Eye (tissue), 1 donor: ENCODE data around the gene UQCRH.
"Not testable (repeated sequence)": the region's sequence is repeated elsewhere in the genome, so short reads cannot be mapped to it uniquely, and the experiment has no call there.

Source experiments
- DNase-seq: peaks from one replicate; pipeline ENCODE4 v3.0.0-alpha.2; 2015

The UQCRH gene

GRCh38 chr1:46300673-46301405, 2.7 kb upstream of the UQCRH start:
- no peak for DNase-seq

GRCh38 chr1:46301406-46301807, 2.1 kb upstream of the UQCRH start:
- peak; percentile 17 for DNase-seq

GRCh38 chr1:46301808-46302640, 1.5 kb upstream of the UQCRH start:
- peak; percentile 82 for DNase-seq

GRCh38 chr1:46302641-46303037, 859 bp upstream of the UQCRH start:
- DNase-seq, result no peak

- DNase-seq, result no peak
Observed at GRCh38 chr1:46303872-46304326, 401 bp downstream of the UQCRH start.

GRCh38 chr1:46306159-46306530, 2.6 kb downstream of the UQCRH start:
- DNase-seq, result no peak

GRCh38 chr1:46309401-46310159, 6.1 kb downstream of the UQCRH start:
- no peak for DNase-seq

GRCh38 chr1:46310321-46310720, 6.8 kb downstream of the UQCRH start:
- DNase-seq, result no peak

- DNase-seq, result no peak
Observed at GRCh38 chr1:46315669-46316403, 12.3 kb downstream of the UQCRH start.

GRCh38 chr1:46317323-46317722, 13.8 kb downstream of the UQCRH start:
- DNase-seq, result no peak

GRCh38 chr1:46319301-46319700, 15.8 kb downstream of the UQCRH start:
- not testable (repeated sequence) for DNase-seq

GRCh38 chr1:46319960-46320914, 16.7 kb downstream of the UQCRH start:
- DNase-seq, result not testable (repeated sequence)

GRCh38 chr1:46322191-46322590, 18.7 kb downstream of the UQCRH start:
- not testable (repeated sequence) for DNase-seq

- DNase-seq, result not testable (repeated sequence)
Observed at GRCh38 chr1:46325285-46326076, 22.0 kb downstream of the UQCRH start.

GRCh38 chr1:46328182-46328581, 24.7 kb downstream of the UQCRH start:
- not testable (repeated sequence) for DNase-seq

GRCh38 chr1:46329807-46330206, 26.3 kb downstream of the UQCRH start:
- not testable (repeated sequence) for DNase-seq

GRCh38 chr1:46330381-46330780, 26.9 kb downstream of the UQCRH start:
- not testable (repeated sequence) for DNase-seq

GRCh38 chr1:46331786-46332540, 28.5 kb downstream of the UQCRH start:
- DNase-seq, result peak; percentile 37

- peak; percentile 27 for DNase-seq
Observed at GRCh38 chr1:46333300-46334029, 30.0 kb downstream of the UQCRH start.
